Prostate gland (tissue), 2 donors: ENCODE results near the gene FTH1.
A peak's percentile ranks its signal among the peaks of the same experiment; 100 is the strongest.

Experiments used
- CTCF ChIP-seq, 4 experiments: fragments of 200-600 bp in 2 of 4; fragments of 450-650 bp in 2 of 4; sonication (generic) in 2 of 4; IDR thresholded peaks; 1 replicate in 3 of 4; 2 replicates in 1 of 4; pipeline ENCODE4 v1.5.1; 2016 to 2019; ENCODE audit warnings: antibody characterized with exemption in 4 of 4, mild to moderate bottlenecking in 2 of 4, moderate library complexity in 2 of 4
- POLR2A ChIP-seq: fragments of 450-650 bp; IDR thresholded peaks from one replicate; pipeline ENCODE4 v1.6.1; 2016; ENCODE audit warnings: antibody characterized with exemption, mild to moderate bottlenecking
- POLR2AphosphoS5 ChIP-seq: sonication (generic); formaldehyde crosslinking; IDR thresholded peaks from one replicate; pipeline ENCODE4 v1.6.1; 2017; ENCODE audit warnings: antibody characterized with exemption

- no peak for TF ChIP-seq CTCF (IDR thresholded peaks at IDR 0.05)
- peak; percentile 21 for TF ChIP-seq POLR2AphosphoS5
- no peak for TF ChIP-seq POLR2A
These were observed 44.0 kb downstream of the FTH1 start for GRCh38 chr11:61923166-61924063.
